ENCODE data around the gene NFILZ. TPM values are rescaled to one million over a fixed set of nuclear protein-coding genes. Genes with fewer than 3 reads are reported as not detected.
"Not testable (repeated sequence)": the region's sequence is repeated elsewhere in the genome, so short reads cannot be mapped to it uniquely, and the experiment has no call there.

NFILZ gene
- total RNA-seq, 2 experiments from 2014 or later, result not detected

- no peak for DNase-seq
- H3K4me3 Mint-ChIP-seq, result no peak overlapping the region
- no peaks in the 10 kb centered on the region for H3K36me3 Mint-ChIP-seq (ENCODE audit: low read depth)
- H3K4me1 Mint-ChIP-seq (ENCODE audit: low read depth), result no peaks in the 10 kb centered on the region
- H3K27me3 Mint-ChIP-seq, result no peaks in the 10 kb centered on the region
- TF ChIP-seq CTCF (IDR thresholded peaks at IDR 0.05), result no peak
- H3K9me3 Mint-ChIP-seq, result no peaks in the 10 kb centered on the region
- intact Hi-C loops (cut with micrococcal nuclease), result no loop called here
- H3K27ac Mint-ChIP-seq, result no peak overlapping the region
- CTCF ChIA-PET, result no interaction called here
- ATAC-seq, result no peak
- POLR2A ChIA-PET, result no interaction called here
Observed at GRCh38 chr19:8631425-8631819, 989 bp downstream of the NFILZ start.

GRCh38 chr19:8635422-8635821 is 5.0 kb downstream of the NFILZ start:
- ChIA-PET CTCF (interaction anchor here (1.9 kb wide), 1 partner anchor 50 kb away, joined by 4 read pairs; no protein-coding TSS in a partner anchor), POLR2A (no interaction called here)
- no peak for TF ChIP-seq CTCF (IDR thresholded peaks at IDR 0.05)
- intact Hi-C loops (cut with micrococcal nuclease), result no loop called here
- no peak overlapping the region for H3K27ac Mint-ChIP-seq
- H3K4me1 Mint-ChIP-seq (ENCODE audit: low read depth), result peaks cover 5% of the 10 kb centered on the region
- no peaks in the 10 kb centered on the region for H3K27me3 Mint-ChIP-seq
- no peaks in the 10 kb centered on the region for H3K9me3 Mint-ChIP-seq
- ATAC-seq, result no peak
- no peak for DNase-seq
- no peaks in the 10 kb centered on the region for H3K36me3 Mint-ChIP-seq (ENCODE audit: low read depth)
- no peak overlapping the region for H3K4me3 Mint-ChIP-seq

- POLR2A ChIA-PET; H3K4me1 Mint-ChIP-seq (ENCODE audit: low read depth); ATAC-seq; H3K4me3 Mint-ChIP-seq; DNase-seq; CTCF ChIA-PET; H3K27ac Mint-ChIP-seq; H3K27me3 Mint-ChIP-seq; H3K36me3 Mint-ChIP-seq (ENCODE audit: low read depth); H3K9me3 Mint-ChIP-seq; intact Hi-C loops (cut with micrococcal nuclease): not testable (repeated sequence)
Observed at GRCh38 chr19:8637070-8637469, 6.6 kb downstream of the NFILZ start.

- no peaks in the 10 kb centered on the region for H3K36me3 Mint-ChIP-seq (ENCODE audit: low read depth)
Observed at GRCh38 chr19:8638078-8638619, 7.7 kb downstream of the NFILZ start.

GRCh38 chr19:8639821-8640401 is 9.5 kb downstream of the NFILZ start:
- intact Hi-C loops (cut with micrococcal nuclease), result no loop called here
- DNase-seq, result no peak
- ChIA-PET POLR2A (no interaction called here), CTCF (interaction anchor here (2.5 to 5.8 kb wide), 2 partner anchors 23 to 60 kb away, joined by 8 to 62 read pairs; partner anchors contain the start of gene MYO1F)
- Mint-ChIP-seq H3K27me3 (no peaks in the 10 kb centered on the region), H3K9me3 (peaks cover 3% of the 10 kb centered on the region), H3K4me3 (no peak overlapping the region), H3K36me3 (ENCODE audit: low read depth) (no peaks in the 10 kb centered on the region), H3K4me1 (ENCODE audit: low read depth) (peaks cover 5% of the 10 kb centered on the region), H3K27ac (no peak overlapping the region)
- no peak for TF ChIP-seq CTCF (IDR thresholded peaks at IDR 0.05)
- no peak for ATAC-seq

More at GRCh38 chr19:8638078-8638619, 7.7 kb downstream of the NFILZ start:
- TF ChIP-seq CTCF (IDR thresholded peaks at IDR 0.05), result no peak
- no peak overlapping the region for H3K27ac Mint-ChIP-seq
- DNase-seq (peak; percentile 23), ATAC-seq (peak; percentile 49)
- H3K9me3 Mint-ChIP-seq, result peaks cover 3% of the 10 kb centered on the region
- intact Hi-C loops (cut with micrococcal nuclease), result no loop called here
- POLR2A ChIA-PET, result no interaction called here
- H3K27me3 Mint-ChIP-seq, result no peaks in the 10 kb centered on the region
- no peak overlapping the region for H3K4me3 Mint-ChIP-seq
- H3K4me1 Mint-ChIP-seq (ENCODE audit: low read depth), result peaks cover 5% of the 10 kb centered on the region
- CTCF ChIA-PET, result interaction anchor here (2.5 to 5.8 kb wide), 2 partner anchors 22 to 58 kb away, joined by 8 to 62 read pairs; partner anchors contain the start of gene MYO1F
